ENCODE results near the gene KLHL34.

KLHL34 gene

DNA sequence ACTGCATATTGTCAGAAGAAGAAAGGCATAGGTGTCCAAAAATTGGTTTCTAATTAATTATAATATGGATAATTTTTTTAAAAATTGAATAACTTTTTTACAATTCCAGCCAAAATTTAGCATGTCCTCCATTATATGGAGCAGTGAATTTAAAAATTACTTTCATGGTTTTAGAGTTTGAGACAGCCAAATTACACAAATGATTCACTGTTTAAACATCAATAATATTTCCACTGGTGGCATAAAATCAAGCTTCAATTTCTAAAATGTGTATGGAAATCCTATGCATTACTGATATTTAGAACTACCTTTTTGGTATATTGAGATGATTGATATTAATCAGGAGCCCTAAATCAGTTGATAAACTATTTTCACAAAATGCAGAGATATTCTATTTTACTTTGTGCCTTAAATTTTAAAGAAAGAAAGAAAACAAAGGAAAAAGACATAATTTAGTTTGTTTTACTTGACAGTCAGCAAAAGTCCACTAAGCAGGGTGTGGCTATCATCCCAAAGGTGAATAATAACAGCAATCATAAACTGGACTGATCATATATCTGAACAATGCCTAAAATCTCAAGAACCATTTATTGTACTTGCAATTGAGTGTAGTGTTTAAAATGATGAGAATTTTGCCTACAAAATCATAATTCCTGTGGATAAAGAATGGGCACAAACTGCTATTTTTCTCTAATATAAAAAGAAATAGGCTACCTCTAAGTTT lies 34.2 kb downstream of the KLHL34 start:
- TF ChIP-seq, protein P1, sequence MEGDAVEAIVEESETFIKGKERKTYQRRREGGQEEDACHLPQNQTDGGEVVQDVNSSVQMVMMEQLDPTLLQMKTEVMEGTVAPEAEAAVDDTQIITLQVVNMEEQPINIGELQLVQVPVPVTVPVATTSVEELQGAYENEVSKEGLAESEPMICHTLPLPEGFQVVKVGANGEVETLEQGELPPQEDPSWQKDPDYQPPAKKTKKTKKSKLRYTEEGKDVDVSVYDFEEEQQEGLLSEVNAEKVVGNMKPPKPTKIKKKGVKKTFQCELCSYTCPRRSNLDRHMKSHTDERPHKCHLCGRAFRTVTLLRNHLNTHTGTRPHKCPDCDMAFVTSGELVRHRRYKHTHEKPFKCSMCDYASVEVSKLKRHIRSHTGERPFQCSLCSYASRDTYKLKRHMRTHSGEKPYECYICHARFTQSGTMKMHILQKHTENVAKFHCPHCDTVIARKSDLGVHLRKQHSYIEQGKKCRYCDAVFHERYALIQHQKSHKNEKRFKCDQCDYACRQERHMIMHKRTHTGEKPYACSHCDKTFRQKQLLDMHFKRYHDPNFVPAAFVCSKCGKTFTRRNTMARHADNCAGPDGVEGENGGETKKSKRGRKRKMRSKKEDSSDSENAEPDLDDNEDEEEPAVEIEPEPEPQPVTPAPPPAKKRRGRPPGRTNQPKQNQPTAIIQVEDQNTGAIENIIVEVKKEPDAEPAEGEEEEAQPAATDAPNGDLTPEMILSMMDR (IDR thresholded peaks at IDR 0.05; ENCODE audit: low read depth, low read length) = no peak
- no peak for DNase-seq (ENCODE audit: extremely low read depth, low read depth)

DNA sequence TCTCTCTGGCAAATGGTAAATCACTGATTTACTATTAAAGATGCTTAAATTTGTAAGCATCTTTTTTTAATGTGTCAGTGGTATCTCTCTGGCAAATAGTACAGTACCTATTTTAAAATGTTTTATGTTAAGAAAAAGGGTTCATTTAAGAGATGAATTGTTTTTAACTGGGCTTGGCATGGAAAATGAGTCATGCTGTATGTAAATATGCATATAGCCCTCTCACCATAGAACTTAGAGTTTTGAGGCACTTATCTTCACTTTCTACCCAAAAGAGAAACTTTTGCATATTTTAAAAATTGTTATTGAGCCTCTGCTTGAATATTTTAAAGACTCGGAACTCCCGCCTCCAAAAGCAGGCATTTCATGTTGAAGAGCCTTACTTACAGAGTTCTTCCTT lies 37.9 kb downstream of the KLHL34 start:
- TF ChIP-seq, protein P1 (IDR thresholded peaks at IDR 0.05; ENCODE audit: low read depth, low read length) = no peak
- no peak for DNase-seq (ENCODE audit: extremely low read depth, low read depth)

DNA sequence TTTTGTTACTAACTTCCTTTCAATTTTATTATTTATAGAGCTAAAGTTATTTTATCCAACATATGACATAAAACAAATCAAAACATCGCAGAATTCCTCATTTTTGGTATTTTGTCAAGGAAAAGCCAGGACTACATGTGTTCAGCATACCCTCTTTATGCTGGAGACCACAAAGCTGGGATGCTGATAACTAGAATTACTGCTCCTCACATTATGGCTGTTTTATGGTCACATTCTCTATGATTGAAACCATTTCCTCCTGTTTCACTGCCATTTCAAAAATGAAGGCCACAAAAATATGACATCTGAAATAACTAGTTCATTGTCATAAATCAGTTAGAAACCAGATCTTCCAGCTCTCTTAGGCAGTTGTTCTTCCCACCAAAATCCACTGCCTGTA lies 41.7 kb downstream of the KLHL34 start:
- no peak for DNase-seq (ENCODE audit: extremely low read depth, low read depth)
- TF ChIP-seq, protein P1 (IDR thresholded peaks at IDR 0.05; ENCODE audit: low read depth, low read length) = no peak

DNA sequence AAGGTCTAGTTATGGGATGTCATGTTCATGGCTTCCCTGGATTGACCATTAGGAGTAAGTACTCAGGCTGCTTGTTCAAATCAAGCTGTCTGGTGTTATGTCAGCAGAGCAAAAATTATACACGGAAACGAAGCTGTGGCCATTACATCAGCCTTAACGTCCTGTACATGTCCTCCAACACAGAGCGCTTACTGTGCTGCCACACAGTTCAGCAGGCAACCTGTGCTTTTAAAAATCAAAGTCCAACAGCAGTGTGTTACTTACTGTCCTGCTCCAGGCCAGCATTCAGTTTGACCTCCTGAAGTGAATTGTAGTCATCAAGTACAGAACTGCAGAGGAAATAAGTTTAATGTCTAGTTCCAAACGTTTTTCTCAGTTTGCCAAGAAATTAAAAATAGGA lies 46.0 kb downstream of the KLHL34 start:
- TF ChIP-seq, protein P1 (IDR thresholded peaks at IDR 0.05; ENCODE audit: low read depth, low read length) = no peak
- DNase-seq (ENCODE audit: extremely low read depth, low read depth) = no peak

DNA sequence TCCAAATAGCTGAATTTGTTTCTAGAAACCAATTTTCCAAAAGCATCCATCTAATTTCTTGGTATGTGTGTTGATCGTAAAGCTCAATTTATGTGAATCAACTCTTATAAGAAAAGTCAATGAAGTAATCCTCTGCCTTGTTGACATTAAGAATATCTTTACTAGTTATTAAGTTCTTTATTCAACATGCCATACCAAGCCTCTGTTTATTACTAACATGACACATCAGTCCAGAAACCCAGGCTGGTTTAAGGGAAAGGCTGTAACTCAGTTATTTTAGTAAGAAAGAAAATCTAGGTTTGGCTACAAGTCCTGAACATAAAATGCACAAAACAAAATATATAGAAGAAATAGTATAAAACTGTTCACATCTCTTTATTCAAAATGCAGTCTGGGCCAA lies 48.0 kb downstream of the KLHL34 start:
- no peak for DNase-seq (ENCODE audit: extremely low read depth, low read depth)
- TF ChIP-seq, protein P1 (IDR thresholded peaks at IDR 0.05; ENCODE audit: low read depth, low read length) = no peak

DNA sequence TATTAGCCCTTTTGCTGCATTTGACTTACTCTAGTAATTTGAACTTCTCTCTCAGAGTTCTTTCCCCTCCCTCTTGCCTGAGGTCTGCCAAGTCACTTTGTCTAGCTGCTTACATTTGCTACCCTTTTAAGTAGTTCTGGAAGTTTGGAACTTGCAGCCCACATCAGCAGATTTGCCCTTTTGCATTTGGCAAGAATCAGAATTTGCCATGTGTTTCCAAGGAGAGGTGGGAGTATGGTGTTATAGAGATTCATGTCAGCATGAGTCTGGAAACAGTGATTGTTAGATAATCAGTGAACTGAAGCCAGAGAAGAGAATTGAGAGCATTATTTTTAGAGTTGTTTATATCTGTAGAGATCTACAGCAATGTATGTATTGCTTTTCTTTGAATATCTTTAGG lies 52.1 kb downstream of the KLHL34 start:
- TF ChIP-seq, protein P1 (IDR thresholded peaks at IDR 0.05; ENCODE audit: low read depth, low read length) = no peak

More for the DNA sequence above, 52.1 kb downstream of the KLHL34 start:
- no peak for DNase-seq (ENCODE audit: extremely low read depth, low read depth)

Measured in AG09319 (cell line).